Measurements from ENCODE around the gene CLEC1B. TPM values are rescaled to one million over a fixed set of nuclear protein-coding genes. Genes with fewer than 3 reads are reported as not detected.

The CLEC1B gene
- total and polyA plus RNA-seq, 9 of the 15 experiments (the other 6 are each of a cell fraction or from before 2014, with no cell fraction given) = not detected

- no peak for TF ChIP-seq IRF1 (CRISPR knock-in tag; IDR thresholded peaks at IDR 0.05; ENCODE audit: borderline replicate concordance)
- no peak for TF ChIP-seq ZBTB34 (CRISPR knock-in tag; IDR thresholded peaks at IDR 0.05)
- TF ChIP-seq CTBP1 (IDR thresholded peaks at IDR 0.05; ENCODE audit: borderline replicate concordance) = no peak
- TF ChIP-seq BRF2 (IDR thresholded peaks at IDR 0.05; ENCODE audit: borderline replicate concordance, insufficient read depth, insufficient read length) = no peak
Measured at GRCh38 chr12:10042167-10042566, 43.2 kb upstream of the CLEC1B start (continued).

- 0% methylated on average over 1 of the region's 1 CpG for WGBS (ENCODE audit: insufficient coverage, low coverage, missing lambda C conversion rate)
- intact Hi-C loops (cut with micrococcal nuclease) = loop anchor here (5.0 kb wide), 1 partner anchor 103 kb away; no protein-coding TSS in a partner anchor
- in situ Hi-C loops (cut with MboI) = no loop called here
- no peak overlapping the region for H3K4me3 ChIP-seq
- ATAC-seq (no peak), FAIRE-seq (no peak), DNase-seq (ENCODE audit: extremely low read depth in 1 of 4, low spot score in 3 of 4) (no peak)
- CTCF ChIA-PET (ENCODE audit: low intra/inter-chr PET ratio) = interaction anchor here (0.6 kb wide), 1 partner anchor 340 kb away, joined by 4 read pairs; no protein-coding TSS in a partner anchor
- H3K4me2 ChIP-seq (ENCODE audit: insufficient read depth, low read length) = no peak overlapping the region
- BruUV-seq (replicated peaks) = no TSS peak
- no peak overlapping the region for H3K27ac ChIP-seq (ENCODE audit: extremely low read depth, low read depth, low read length)
- H2AFZ ChIP-seq (ENCODE audit: low read depth, low read length) = no peak overlapping the region
- H3K4me1 ChIP-seq (replicated peaks in 1 of 2; ENCODE audit: control insufficient read depth in 2 of 2, insufficient read depth in 2 of 2, low read length in 2 of 2) = no peaks in the 10 kb centered on the region
- no peaks in the 10 kb centered on the region for H3K79me2 ChIP-seq (ENCODE audit: control insufficient read depth, insufficient read depth, low read length)
- POLR2A ChIA-PET = no interaction called here
- H3K9ac ChIP-seq (ENCODE audit: insufficient read depth in 1 of 2, low read depth in 2 of 2, low read length in 2 of 2) = no peak overlapping the region
- TF ChIP-seq KAT8 (IDR thresholded peaks at IDR 0.05; ENCODE audit: low read depth) = no peak
- TF ChIP-seq RAD21 (CRISPR knock-in tag; conservative IDR thresholded peaks at IDR 0.05 in 1 of 2, IDR thresholded peaks at IDR 0.05 in 1 of 2) = peak; percentile 12 to 36; a peak in 2 of 4 replicates
- TF ChIP-seq CTCF (IDR thresholded peaks at IDR 0.05 in 2 of 3, conservative IDR thresholded peaks at IDR 0.05 in 1 of 3; ENCODE audit: insufficient read depth in 2 of 3, low read depth in 1 of 3, low read length in 3 of 3) = peak in 1 of 3 experiments; percentile 40; a peak in 2 of 6 replicates
- no peak for TF ChIP-seq PHB2 (IDR thresholded peaks at IDR 0.05; ENCODE audit: low read depth)
- no peaks in the 10 kb centered on the region for H3K9me3 ChIP-seq (replicated peaks; ENCODE audit: control insufficient read depth, insufficient read depth, low read depth, low read length)
- H3K9me1 ChIP-seq (ENCODE audit: control insufficient read depth, insufficient read depth, low read length) = no peaks in the 10 kb centered on the region
- H4K20me1 ChIP-seq (replicated peaks; ENCODE audit: control insufficient read depth, insufficient read depth, low read length) = no peaks in the 10 kb centered on the region
- H3K36me3 ChIP-seq (ENCODE audit: control insufficient read depth, insufficient read depth, low read length) = no peaks in the 10 kb centered on the region
- H3K27me3 ChIP-seq (ENCODE audit: control insufficient read depth in 2 of 2, insufficient read depth in 2 of 2, low read length in 2 of 2) = peaks cover 0 to 5% of the 10 kb centered on the region in 2 experiments; a peak in 1 of 5 replicates
Measured at GRCh38 chr12:10033783-10034545, 35.0 kb upstream of the CLEC1B start.
